ENCODE results near the gene KMT2A.
"Not testable (repeated sequence)": the region's sequence is repeated elsewhere in the genome, so short reads cannot be mapped to it uniquely, and the experiment has no call there.

The KMT2A gene

GRCh38 chr11:118435290-118435892, 901 bp upstream of the KMT2A start:
- peak; percentile 74 for DNase-seq

DNA sequence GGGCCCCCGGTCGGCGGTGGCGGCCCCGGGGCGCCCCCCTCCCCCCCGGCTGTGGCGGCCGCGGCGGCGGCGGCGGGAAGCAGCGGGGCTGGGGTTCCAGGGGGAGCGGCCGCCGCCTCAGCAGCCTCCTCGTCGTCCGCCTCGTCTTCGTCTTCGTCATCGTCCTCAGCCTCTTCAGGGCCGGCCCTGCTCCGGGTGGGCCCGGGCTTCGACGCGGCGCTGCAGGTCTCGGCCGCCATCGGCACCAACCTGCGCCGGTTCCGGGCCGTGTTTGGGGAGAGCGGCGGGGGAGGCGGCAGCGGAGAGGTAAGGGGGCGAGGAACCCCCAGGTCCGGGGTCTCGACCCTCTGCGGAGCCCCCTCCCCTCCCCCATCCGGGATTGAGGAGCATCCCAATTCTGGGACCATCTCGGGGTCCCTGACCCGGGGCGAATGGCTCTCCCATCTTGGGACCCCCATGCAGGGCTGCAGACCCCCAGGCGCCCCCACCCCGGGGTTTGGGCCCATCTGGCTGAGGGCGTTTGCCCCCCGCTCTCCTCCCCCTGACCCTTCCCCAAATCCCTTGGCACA, 431 bp downstream of the KMT2A start:
- DNase-seq: no peak

GRCh38 chr11:118437208-118438125, 1.2 kb downstream of the KMT2A start:
- peak; percentile 65 for DNase-seq

GRCh38 chr11:118438314-118438931, 2.1 kb downstream of the KMT2A start:
- DNase-seq: peak; percentile 63

DNA sequence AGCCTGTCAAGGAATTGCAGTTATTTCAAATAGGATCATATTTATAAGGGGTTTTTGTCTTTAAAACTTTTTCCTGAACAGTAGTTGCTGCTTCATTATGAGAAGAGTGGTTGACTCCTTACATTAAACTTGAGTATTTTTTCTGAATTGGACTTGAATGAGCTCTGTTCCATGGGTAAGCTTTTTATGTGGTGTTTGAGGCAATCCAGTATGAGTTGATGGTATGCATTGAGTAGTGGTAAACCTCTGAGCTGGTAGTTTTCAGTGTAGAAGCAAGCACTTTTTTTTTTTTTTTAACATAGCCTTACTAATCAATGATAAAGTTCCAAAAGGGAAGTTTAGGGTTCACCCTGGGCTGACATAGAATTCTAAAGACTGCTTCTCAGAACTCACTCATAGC, 3.4 kb downstream of the KMT2A start:
- DNase-seq: no peak

DNA sequence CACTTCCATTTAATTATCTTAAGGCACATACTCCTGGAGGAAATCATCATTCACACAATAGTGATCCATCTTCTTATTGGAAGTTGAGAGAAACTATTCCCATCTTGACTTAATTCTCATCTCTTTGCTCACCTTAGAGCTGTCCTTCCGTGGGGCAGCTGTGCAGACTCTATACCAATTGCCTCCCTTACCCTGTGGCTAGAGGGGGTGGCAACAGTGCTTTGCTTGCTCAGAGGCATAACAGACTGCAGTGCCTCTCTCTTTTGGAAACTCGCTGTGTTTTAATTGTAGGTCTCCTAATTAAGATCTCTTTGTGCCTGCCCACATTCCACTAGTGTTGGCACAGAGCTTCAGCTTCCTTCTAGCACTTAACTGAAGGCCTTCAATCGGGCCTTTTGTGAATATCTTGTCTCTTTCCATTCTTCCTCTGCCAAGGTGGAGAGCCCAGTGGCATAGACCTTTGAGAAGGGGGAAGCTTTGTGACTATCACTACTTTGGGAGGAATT, 5.5 kb downstream of the KMT2A start:
- DNase-seq: no peak

DNA sequence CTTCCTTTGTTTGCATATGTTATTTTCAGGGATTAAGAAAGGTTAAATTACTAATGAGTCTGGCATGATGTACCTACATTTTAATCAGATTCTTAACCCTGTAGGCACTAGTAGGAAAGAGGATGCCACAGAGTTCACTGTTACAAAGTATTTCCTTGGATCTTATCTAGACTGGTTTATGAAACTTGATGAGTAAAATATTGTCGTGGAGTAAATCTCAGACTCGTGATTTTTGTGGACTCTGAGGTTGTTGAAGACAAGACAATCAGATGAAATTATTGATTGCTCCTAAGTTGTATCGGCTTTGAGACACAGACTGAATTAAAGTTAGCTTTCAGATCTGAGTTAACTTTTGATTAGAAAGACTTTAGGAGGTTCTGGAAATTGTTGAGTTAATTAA, 6.0 kb downstream of the KMT2A start:
- DNase-seq: no peak

DNA sequence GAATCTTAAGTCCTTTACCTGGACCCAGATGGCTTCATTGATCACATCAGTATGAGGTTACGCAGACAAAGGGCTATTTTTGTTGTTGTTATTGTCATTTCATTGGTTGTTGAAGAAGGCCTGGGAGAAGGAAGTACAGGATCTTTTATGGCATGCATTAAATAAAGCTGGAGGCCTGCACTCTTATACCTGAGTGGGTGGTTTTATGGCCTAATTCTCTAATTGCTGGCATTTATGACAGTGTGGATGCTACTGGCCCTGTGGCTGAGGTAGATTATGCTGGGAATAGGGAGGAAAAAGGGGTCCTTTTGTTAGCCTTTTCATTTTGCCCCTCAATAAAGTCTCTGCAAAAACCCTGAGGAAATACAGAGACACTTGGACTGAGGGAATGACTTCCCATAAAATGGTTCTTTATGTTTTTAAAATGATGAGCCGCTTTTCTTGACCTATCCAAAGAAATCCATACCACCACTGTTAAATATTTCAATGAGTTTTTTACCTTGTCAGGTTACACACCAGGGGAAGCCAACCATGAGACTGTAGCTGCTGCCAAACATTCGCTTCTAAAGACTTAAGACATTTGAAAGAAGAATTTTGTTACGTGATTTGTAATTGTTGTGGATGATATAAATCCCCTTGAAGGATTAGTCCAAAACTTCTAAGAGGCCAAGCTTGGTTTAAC, 6.8 kb downstream of the KMT2A start:
- DNase-seq: no peak

DNA sequence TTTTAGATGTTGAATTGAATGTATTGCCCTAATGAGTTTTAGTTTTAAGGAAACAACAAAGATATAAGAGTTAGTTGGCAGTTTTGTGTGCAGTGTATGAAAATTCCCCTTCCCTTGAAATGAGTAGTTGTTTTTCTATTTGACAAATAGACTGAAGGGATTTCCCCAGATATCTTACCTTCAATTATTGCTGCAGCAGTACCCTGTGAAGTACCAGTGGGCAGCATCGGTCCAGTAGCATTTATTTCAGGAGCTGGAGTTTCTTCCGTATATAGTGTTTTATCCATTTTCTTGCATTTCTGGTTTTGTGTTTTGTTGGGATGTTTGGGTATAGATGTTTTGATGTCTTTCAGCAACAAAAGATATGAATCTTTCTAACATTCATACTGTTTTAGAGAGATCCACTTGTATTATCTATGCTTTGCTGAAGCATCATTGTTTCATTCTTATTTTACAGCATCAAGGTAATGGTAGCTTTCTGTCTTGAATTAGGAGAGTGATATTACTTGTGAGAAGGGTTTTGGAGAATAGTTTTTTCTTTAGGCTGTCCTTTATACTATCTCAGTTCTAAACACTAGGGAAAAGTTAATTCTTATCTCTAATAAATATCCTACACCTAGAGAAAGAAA, 7.4 kb downstream of the KMT2A start:
- no peak for DNase-seq

GRCh38 chr11:118447423-118447822, 11.1 kb downstream of the KMT2A start:
- DNase-seq: no peak

GRCh38 chr11:118448294-118448693, 12.0 kb downstream of the KMT2A start:
- DNase-seq: no peak

GRCh38 chr11:118449316-118449918, 13.1 kb downstream of the KMT2A start:
- no peak for DNase-seq

DNA sequence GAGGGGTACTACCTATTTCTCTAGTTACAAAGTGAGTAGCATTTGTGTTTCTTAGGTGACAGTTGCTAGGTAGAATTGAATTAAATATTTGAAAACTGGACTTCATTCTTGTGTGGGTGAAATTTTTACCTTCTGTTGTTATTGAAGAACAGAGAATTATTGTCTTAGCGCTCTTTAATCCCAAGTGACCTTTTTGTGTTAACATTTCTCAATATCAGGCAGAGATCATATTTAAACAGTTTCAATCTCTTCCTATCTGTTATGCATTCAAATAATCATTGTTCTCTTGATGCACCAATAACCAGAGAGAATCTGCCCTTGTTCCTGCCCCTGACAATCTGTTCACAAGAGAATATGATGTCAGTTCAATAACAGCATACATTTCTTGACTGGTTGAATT, 14.2 kb downstream of the KMT2A start:
- no peak for DNase-seq

GRCh38 chr11:118462178-118462577, 25.9 kb downstream of the KMT2A start:
- DNase-seq: no peak

DNA sequence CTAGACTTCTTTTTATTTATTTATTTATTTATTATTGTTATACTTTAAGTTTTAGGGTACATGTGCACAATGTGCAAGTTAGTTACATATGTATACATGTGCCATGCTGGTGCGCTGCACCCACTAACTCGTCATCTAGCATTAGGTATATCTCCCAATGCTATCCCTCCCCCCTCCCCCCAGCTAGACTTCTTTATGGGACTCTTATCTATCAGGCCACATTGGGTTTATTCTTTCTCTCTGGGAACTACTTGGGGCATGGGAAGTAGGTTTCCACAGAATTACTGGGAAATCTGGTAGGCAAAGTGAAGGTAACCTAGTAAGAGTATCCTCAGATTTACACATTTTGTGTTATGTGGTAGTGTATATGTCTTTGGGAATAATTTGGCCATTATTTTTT, 32.7 kb downstream of the KMT2A start:
- not testable (repeated sequence) for DNase-seq

DNA sequence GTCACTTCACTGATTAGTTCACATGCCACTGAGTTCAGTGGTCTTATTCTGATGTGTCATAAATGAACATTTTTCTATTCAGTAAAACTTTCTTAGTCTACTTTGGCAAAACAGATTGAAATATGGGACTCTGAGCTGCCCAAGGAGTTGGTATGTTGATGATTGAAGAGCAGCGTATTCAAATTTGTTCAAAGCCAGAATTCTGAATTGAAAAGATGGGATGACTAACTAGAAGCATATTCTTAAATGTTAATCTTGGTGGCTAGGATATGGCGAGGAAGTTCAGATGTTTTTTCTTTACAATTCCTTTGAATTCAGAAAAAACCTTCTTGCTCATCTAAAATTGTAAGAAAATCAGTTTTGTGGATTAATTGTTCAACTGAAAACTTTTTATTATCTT, 34.7 kb downstream of the KMT2A start:
- DNase-seq: no peak

DNA sequence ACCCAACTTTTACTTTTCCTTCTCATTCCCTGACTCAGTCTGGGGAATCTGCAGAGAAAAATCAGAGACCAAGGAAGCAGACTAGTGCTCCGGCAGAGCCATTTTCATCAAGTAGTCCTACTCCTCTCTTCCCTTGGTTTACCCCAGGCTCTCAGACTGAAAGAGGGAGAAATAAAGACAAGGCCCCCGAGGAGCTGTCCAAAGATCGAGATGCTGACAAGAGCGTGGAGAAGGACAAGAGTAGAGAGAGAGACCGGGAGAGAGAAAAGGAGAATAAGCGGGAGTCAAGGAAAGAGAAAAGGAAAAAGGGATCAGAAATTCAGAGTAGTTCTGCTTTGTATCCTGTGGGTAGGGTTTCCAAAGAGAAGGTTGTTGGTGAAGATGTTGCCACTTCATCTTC, 37.2 kb downstream of the KMT2A start:
- no peak for DNase-seq

DNA sequence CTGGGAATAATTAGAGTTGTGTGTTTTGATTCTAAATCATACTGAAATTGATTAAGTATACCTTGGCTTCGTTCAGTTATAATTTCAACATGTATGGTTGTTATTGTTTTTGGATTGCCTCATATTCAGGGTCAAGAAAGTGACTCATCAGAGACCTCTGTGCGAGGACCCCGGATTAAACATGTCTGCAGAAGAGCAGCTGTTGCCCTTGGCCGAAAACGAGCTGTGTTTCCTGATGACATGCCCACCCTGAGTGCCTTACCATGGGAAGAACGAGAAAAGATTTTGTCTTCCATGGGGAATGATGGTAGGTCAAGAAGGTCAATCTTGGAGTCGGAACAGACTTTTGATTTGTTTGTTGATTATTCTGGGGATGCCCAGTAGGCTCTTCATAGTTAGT, 40.4 kb downstream of the KMT2A start:
- DNase-seq: no peak

DNA sequence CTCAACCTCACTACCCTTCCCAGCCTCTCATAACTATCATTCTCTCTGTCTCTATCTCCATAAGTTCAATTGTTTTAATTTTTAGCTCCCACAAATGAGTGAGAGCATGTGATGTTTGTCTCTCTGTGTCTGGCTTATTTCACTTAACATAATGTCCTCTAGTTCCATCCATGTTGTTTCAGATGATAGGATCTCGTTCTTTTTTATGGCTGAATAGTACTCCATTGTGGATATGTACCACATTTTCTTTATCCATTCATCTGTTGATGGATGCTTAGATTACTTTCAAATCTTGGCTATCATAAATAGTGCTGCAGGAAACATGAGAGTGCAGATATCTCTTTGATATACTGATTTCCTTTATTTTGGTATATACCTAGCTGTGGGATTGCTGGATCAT, 44.9 kb downstream of the KMT2A start:
- not testable (repeated sequence) for DNase-seq

GRCh38 chr11:118484405-118484804, 48.1 kb downstream of the KMT2A start:
- DNase-seq: no peak

DNA sequence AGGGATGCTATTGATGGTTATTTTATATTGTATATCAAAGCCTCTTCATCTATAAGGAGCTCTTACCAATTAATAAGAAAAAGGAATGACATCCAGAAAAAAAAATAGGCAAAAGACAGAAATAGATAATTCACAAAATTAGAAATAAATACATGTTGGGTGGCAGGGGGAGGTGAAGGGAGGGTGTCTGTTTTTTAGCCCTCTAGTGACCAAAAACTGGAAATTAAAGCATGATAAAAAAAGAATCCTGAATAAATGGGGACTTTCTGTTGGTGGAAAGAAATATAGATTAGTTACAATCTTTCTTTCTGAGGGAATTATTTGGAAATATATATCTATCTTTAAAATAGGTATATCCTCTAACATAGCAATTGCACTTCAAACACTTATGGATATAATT, 49.0 kb downstream of the KMT2A start:
- no peak for DNase-seq
